GM23338 (cell line): ENCODE data around the gene RUBCN. TPM values are rescaled to one million over a fixed set of nuclear protein-coding genes. Genes with fewer than 3 reads are reported as not detected.
A peak's percentile ranks its signal among the peaks of the same experiment; 100 is the strongest.
"Not testable (repeated sequence)": the region's sequence is repeated elsewhere in the genome, so short reads cannot be mapped to it uniquely, and the experiment has no call there.

ENCODE experiments used
- ATAC-seq: fragments of 200-7000 bp; cut with Tn5 transposase; 3 replicates; pipeline ENCODE4 v1.9.1; 2020
- DNase-seq: peaks from one replicate; pipeline ENCODE4 v3.0.0-alpha.2; 2015; ENCODE audit warnings: low spot score
- H2AFZ ChIP-seq: fragments of 200-600 bp; sonication (generic); 2 replicates; pipeline ENCODE4 v1.8.0; 2016; ENCODE audit warnings: antibody characterized with exemption, mild to moderate bottlenecking, moderate library complexity
- H3F3A ChIP-seq: fragments of 200-600 bp; sonication (generic); replicated peaks from 2 replicates; pipeline ENCODE4 v1.8.0; 2017; ENCODE audit warnings: antibody characterized with exemption, mixed run types, low read depth
- H3K27ac ChIP-seq: fragments of 200-600 bp; sonication (generic); 2 replicates; pipeline ENCODE4 v1.6.1; 2016; ENCODE audit warnings: low read depth
- H3K27me3 ChIP-seq: fragments of 200-600 bp; sonication (generic); 2 replicates; pipeline ENCODE4 v1.8.0; 2016; ENCODE audit warnings: mild to moderate bottlenecking, mixed run types, moderate library complexity; ENCODE audit not compliant: insufficient read depth
- H3K36me3 ChIP-seq: fragments of 200-600 bp; sonication (generic); 2 replicates; pipeline ENCODE4 v1.8.0; 2016; ENCODE audit warnings: mild to moderate bottlenecking; ENCODE audit not compliant: insufficient read depth
- H3K4me1 ChIP-seq: fragments of 200-600 bp; sonication (generic); 2 replicates; pipeline ENCODE4 v1.8.0; 2016; ENCODE audit warnings: mild to moderate bottlenecking, moderate library complexity; ENCODE audit not compliant: insufficient read depth
- H3K4me2 ChIP-seq: fragments of 200-600 bp; sonication (generic); 2 replicates; pipeline ENCODE4 v1.7.1; 2017; ENCODE audit warnings: mixed run types
- H3K4me3 ChIP-seq: fragments of 200-600 bp; sonication (generic); 2 replicates; pipeline ENCODE4 v1.6.1; 2016; ENCODE audit warnings: mixed run types
- H3K79me2 ChIP-seq: fragments of 200-600 bp; sonication (generic); replicated peaks from 2 replicates; pipeline ENCODE4 v1.8.0; 2017; ENCODE audit warnings: mild to moderate bottlenecking; ENCODE audit not compliant: insufficient read depth
- H3K9me2 ChIP-seq: fragments of 200-600 bp; sonication (generic); 2 replicates; pipeline ENCODE4 v1.8.0; 2017; ENCODE audit not compliant: insufficient read depth
- H4K20me1 ChIP-seq: fragments of 200-600 bp; sonication (generic); replicated peaks from 2 replicates; pipeline ENCODE4 v1.8.0; 2017; ENCODE audit warnings: mild to moderate bottlenecking; ENCODE audit not compliant: insufficient read depth
- H3K27ac Mint-ChIP-seq: 2 replicates; pipeline ENCODE4 v1.8.0; 2020; ENCODE audit warnings: inconsistent platforms, mild to moderate bottlenecking, moderate library complexity, mixed read lengths
- H3K27me3 Mint-ChIP-seq: 3 replicates; pipeline ENCODE4 v1.8.0; 2022; ENCODE audit warnings: low read depth, mild to moderate bottlenecking, moderate library complexity, mixed read lengths, inconsistent platforms; ENCODE audit not compliant: insufficient read depth, poor library complexity
- H3K36me3 Mint-ChIP-seq: 3 replicates; pipeline ENCODE4 v1.8.0; 2021; ENCODE audit warnings: low read depth, mild to moderate bottlenecking, inconsistent platforms, moderate library complexity, mixed read lengths
- H3K4me1 Mint-ChIP-seq: 3 replicates; pipeline ENCODE4 v1.8.0; 2020; ENCODE audit warnings: mild to moderate bottlenecking, inconsistent platforms, mixed read lengths
- H3K4me3 Mint-ChIP-seq: 3 replicates; pipeline ENCODE4 v1.8.0; 2021; ENCODE audit warnings: moderate library complexity, mild to moderate bottlenecking, inconsistent platforms, mixed read lengths
- H3K9me3 Mint-ChIP-seq: 3 replicates; pipeline ENCODE4 v1.8.0; 2020; ENCODE audit warnings: moderate library complexity, mild to moderate bottlenecking, inconsistent platforms, mixed read lengths
- POLR2AphosphoS5 ChIP-seq: IDR thresholded peaks from 2 replicates; pipeline ENCODE4 v1.6.1; 2016; ENCODE audit warnings: antibody characterized with exemption, low read depth
- STAT1 ChIP-seq: IDR thresholded peaks from one replicate; pipeline ENCODE4 v1.6.1; 2016; ENCODE audit warnings: antibody characterized with exemption; ENCODE audit not compliant: unreplicated experiment
- ZNF114 ChIP-seq: fragments of 250-450 bp; sonication (Bioruptor Pico); IDR thresholded peaks from 2 replicates; pipeline ENCODE4 v1.5.0; 2020; ENCODE audit warnings: mild to moderate bottlenecking, moderate library complexity
- ZNF331 ChIP-seq: fragments of 250-450 bp; sonication (Bioruptor Pico); IDR thresholded peaks from 2 replicates; pipeline ENCODE4 v1.5.0; 2020; ENCODE audit warnings: low read depth, mild to moderate bottlenecking, moderate library complexity
- polyA plus RNA-seq: library from polyadenylated mRNA; unstranded; fragments of >200 nt; fragmentation: Nextera tagmentation; extraction: Ambion mirVana; gene quantifications from 2 replicates; pipeline ENCODE4 v1.2.1, GENCODE V29; 2016
- total RNA-seq: library from RNA; depleted of rRNA; stranded (reverse); fragments of >200 nt; shearing (Covaris generic); gene quantifications from 2 replicates; pipeline ENCODE4 v1.2.3, GENCODE V29; 2014
- TF ChIP-seq, protein P1 (sequence below), 2 experiments: fragments of 200-600 bp in 1 of 2; sonication (generic) in 1 of 2; conservative IDR thresholded peaks; 2 replicates each; pipeline versions ENCODE4 v1.5.1 to v1.6.1; 2016 to 2017; ENCODE audit warnings: antibody characterized with exemption in 2 of 2, low read depth in 2 of 2, mild to moderate bottlenecking in 2 of 2, moderate library complexity in 1 of 2
- TF ChIP-seq, protein P2 (sequence below): IDR thresholded peaks from 2 replicates; pipeline ENCODE4 v1.6.1; 2016; ENCODE audit warnings: antibody characterized with exemption
- TF ChIP-seq, protein P3 (sequence below): IDR thresholded peaks from one replicate; pipeline ENCODE4 v1.6.1; 2018; ENCODE audit warnings: antibody characterized with exemption; ENCODE audit not compliant: unreplicated experiment

RUBCN gene
- total and polyA plus RNA-seq, 2 experiments from 2014 or later = 13.1 to 33.2 TPM

DNA sequence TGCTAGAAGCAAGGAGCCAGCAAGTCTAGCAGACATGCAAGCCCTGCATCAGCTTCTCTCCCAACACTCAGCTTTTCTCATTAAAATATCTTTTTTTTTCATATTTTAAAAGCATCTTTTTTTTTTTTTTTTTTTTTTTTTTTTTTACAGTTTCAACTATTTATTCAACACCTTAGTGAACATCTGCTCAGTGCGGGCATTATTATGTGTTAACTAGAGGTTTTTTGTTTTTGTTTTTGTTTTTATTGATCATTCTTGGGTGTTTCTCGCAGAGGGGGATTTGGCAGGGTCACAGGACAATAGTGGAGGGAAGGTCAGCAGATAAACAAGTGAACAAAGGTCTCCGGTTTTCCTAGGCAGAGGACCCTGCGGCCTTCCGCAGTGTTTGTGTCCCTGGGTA is 5.9 kb downstream of the RUBCN start:
- not testable (repeated sequence) for H3K9me2 ChIP-seq, DNase-seq, H3K4me1 Mint-ChIP-seq, H3K4me3 Mint-ChIP-seq, H3K4me3 ChIP-seq, H3K27ac ChIP-seq, ATAC-seq, H3K9me3 Mint-ChIP-seq, H3K27me3 Mint-ChIP-seq, H3F3A ChIP-seq, H2AFZ ChIP-seq, H3K4me2 ChIP-seq, H3K4me1 ChIP-seq, H3K36me3 ChIP-seq, H4K20me1 ChIP-seq, H3K27ac Mint-ChIP-seq, H3K36me3 Mint-ChIP-seq, H3K27me3 ChIP-seq
- peaks cover 33% of the 10 kb centered on the region for H3K79me2 ChIP-seq

DNA sequence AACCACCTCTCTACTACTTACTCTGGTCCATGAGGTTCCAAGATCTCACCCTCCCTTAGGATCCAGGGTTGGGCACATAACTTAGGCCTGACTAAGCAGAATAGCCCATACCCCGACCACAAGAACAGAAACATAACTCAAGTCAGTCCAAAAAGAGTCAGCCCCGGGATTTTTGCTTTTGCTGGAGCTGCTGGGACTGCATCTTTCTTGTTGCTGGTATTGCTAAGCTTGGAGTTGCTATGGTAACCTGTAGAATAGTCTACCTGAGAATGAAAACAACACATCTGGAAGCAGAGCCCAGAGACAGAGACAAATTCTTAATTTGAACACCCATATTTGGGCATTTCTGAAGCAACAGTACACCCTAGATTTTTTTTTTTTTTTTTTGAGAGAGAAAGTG is 6.5 kb downstream of the RUBCN start:
- H3K36me3 ChIP-seq = no peaks in the 10 kb centered on the region
- H3K4me3 ChIP-seq = no peak overlapping the region
- ATAC-seq (no peak), DNase-seq (peak; percentile 39)
- Mint-ChIP-seq H3K9me3 (no peaks in the 10 kb centered on the region), H3K4me3 (no peak overlapping the region), H3K4me1 (peaks cover 10% of the 10 kb centered on the region), H3K27ac (no peak overlapping the region), H3K36me3 (no peaks in the 10 kb centered on the region; the same call in 2 of the 3 replicates), H3K27me3 (peaks cover 5% of the 10 kb centered on the region)
- H3K27me3 ChIP-seq = no peaks in the 10 kb centered on the region
- H2AFZ ChIP-seq = no peak overlapping the region
- H3F3A ChIP-seq = no peaks in the 10 kb centered on the region
- no peak overlapping the region for H3K27ac ChIP-seq
- no peak overlapping the region for H3K4me2 ChIP-seq
- H3K4me1 ChIP-seq = 0 out of 2 replicates have a peak, but pooled peaks cover 6% of the 10 kb centered on the region
- TF ChIP-seq, protein P1, sequence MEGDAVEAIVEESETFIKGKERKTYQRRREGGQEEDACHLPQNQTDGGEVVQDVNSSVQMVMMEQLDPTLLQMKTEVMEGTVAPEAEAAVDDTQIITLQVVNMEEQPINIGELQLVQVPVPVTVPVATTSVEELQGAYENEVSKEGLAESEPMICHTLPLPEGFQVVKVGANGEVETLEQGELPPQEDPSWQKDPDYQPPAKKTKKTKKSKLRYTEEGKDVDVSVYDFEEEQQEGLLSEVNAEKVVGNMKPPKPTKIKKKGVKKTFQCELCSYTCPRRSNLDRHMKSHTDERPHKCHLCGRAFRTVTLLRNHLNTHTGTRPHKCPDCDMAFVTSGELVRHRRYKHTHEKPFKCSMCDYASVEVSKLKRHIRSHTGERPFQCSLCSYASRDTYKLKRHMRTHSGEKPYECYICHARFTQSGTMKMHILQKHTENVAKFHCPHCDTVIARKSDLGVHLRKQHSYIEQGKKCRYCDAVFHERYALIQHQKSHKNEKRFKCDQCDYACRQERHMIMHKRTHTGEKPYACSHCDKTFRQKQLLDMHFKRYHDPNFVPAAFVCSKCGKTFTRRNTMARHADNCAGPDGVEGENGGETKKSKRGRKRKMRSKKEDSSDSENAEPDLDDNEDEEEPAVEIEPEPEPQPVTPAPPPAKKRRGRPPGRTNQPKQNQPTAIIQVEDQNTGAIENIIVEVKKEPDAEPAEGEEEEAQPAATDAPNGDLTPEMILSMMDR (conservative IDR thresholded peaks at IDR 0.05; ENCODE audit: low read depth in 2 of 2) = no peak
- no peak for TF ChIP-seq STAT1
- TF ChIP-seq ZNF114 (CRISPR knock-in tag) = no peak
- TF ChIP-seq, protein P2, sequence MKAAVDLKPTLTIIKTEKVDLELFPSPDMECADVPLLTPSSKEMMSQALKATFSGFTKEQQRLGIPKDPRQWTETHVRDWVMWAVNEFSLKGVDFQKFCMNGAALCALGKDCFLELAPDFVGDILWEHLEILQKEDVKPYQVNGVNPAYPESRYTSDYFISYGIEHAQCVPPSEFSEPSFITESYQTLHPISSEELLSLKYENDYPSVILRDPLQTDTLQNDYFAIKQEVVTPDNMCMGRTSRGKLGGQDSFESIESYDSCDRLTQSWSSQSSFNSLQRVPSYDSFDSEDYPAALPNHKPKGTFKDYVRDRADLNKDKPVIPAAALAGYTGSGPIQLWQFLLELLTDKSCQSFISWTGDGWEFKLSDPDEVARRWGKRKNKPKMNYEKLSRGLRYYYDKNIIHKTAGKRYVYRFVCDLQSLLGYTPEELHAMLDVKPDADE = no peak
- TF ChIP-seq POLR2AphosphoS5 = no peak
- no peak for TF ChIP-seq ZNF331 (CRISPR knock-in tag)
- TF ChIP-seq, protein P3, sequence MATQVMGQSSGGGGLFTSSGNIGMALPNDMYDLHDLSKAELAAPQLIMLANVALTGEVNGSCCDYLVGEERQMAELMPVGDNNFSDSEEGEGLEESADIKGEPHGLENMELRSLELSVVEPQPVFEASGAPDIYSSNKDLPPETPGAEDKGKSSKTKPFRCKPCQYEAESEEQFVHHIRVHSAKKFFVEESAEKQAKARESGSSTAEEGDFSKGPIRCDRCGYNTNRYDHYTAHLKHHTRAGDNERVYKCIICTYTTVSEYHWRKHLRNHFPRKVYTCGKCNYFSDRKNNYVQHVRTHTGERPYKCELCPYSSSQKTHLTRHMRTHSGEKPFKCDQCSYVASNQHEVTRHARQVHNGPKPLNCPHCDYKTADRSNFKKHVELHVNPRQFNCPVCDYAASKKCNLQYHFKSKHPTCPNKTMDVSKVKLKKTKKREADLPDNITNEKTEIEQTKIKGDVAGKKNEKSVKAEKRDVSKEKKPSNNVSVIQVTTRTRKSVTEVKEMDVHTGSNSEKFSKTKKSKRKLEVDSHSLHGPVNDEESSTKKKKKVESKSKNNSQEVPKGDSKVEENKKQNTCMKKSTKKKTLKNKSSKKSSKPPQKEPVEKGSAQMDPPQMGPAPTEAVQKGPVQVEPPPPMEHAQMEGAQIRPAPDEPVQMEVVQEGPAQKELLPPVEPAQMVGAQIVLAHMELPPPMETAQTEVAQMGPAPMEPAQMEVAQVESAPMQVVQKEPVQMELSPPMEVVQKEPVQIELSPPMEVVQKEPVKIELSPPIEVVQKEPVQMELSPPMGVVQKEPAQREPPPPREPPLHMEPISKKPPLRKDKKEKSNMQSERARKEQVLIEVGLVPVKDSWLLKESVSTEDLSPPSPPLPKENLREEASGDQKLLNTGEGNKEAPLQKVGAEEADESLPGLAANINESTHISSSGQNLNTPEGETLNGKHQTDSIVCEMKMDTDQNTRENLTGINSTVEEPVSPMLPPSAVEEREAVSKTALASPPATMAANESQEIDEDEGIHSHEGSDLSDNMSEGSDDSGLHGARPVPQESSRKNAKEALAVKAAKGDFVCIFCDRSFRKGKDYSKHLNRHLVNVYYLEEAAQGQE = no peak
- no peaks in the 10 kb centered on the region for H4K20me1 ChIP-seq
- H3K79me2 ChIP-seq = peaks cover 29% of the 10 kb centered on the region
- no peaks in the 10 kb centered on the region for H3K9me2 ChIP-seq
